ENCODE results near the gene CIB2. TPM values are rescaled to one million over a fixed set of nuclear protein-coding genes. Genes with fewer than 3 reads are reported as not detected.

CIB2 gene
- total RNA-seq, 3 donors from 2014 or later, result 8.1 to 13.7 (median 10.9) TPM

DNA sequence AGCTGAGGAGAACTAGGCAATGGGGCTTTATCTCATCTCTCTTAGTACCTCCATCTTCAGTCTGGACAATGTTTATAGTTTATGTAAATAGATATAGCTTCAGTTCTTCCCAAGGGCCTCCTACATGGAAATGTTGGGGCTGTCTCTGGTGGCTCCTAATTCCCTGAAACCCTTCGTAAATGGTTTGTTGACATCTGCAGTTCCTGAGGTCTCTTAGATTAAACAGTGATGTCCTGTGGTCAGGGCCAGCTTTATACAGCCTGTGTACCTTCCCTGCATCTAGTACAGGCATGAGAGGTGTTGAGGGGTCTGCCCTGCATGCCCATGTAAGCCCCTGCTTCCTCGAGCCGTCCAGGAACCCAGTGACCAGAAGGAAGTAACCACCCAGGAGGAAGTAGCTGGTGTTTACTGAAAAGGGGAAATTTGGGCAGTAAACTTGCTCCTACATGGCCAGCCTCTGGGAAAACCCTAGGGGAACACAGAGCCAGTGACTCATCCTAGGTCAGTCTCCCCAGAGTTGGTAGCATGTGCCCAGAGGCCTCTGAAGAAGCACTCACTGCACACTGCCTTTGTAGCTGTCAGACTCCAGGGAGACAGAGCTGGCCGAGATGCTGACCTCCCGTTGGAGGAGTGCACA is 49.0 kb downstream of the CIB2 start:
- peaks cover 30% of the 10 kb centered on the region for H3K4me1 ChIP-seq (ENCODE audit: low read depth)
- peak in 2 of 3 donors; percentile 42 to 56 for DNase-seq

DNA sequence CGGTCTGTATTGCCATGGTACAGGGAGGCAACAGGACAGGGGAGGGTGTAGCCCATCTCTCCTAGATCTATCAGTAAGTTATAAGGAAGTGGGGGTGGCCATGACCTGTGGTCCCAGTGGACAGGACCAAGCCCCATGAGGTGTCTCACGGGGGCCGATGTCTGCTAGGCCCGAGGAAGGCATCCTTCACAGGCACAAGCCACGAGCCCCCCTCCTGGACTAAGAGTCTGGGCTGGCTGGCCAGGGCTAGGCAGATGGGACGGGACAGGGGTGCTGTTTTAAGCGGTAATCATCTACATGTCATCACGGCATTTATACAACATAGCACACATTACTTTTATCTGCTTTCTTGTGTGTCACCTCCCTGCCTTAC is 51.2 kb downstream of the CIB2 start:
- Histone ChIP-seq H3K9me3 (no peaks in the 10 kb centered on the region), H3K36me3 (ENCODE audit: low read depth) (no peaks in the 10 kb centered on the region), H3K4me3 (no peak overlapping the region), H3K4me1 (ENCODE audit: low read depth) (peaks cover 42% of the 10 kb centered on the region)
- ATAC-seq, result no peak
- DNase-seq, result peak in 2 of 3 donors; percentile 31 to 58
- intact Hi-C loops (cut with DNase I, micrococcal nuclease), result no loop called here
- TF ChIP-seq, protein P1, sequence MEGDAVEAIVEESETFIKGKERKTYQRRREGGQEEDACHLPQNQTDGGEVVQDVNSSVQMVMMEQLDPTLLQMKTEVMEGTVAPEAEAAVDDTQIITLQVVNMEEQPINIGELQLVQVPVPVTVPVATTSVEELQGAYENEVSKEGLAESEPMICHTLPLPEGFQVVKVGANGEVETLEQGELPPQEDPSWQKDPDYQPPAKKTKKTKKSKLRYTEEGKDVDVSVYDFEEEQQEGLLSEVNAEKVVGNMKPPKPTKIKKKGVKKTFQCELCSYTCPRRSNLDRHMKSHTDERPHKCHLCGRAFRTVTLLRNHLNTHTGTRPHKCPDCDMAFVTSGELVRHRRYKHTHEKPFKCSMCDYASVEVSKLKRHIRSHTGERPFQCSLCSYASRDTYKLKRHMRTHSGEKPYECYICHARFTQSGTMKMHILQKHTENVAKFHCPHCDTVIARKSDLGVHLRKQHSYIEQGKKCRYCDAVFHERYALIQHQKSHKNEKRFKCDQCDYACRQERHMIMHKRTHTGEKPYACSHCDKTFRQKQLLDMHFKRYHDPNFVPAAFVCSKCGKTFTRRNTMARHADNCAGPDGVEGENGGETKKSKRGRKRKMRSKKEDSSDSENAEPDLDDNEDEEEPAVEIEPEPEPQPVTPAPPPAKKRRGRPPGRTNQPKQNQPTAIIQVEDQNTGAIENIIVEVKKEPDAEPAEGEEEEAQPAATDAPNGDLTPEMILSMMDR (IDR thresholded peaks at IDR 0.05), result no peak

More for the DNA sequence above, 49.0 kb downstream of the CIB2 start:
- intact Hi-C loops (cut with DNase I, micrococcal nuclease), result no loop called here
- TF ChIP-seq, protein P1 (IDR thresholded peaks at IDR 0.05), result no peak
- Histone ChIP-seq H3K36me3 (ENCODE audit: low read depth) (no peaks in the 10 kb centered on the region), H3K9me3 (no peaks in the 10 kb centered on the region), H3K4me3 (no peak overlapping the region)
- ATAC-seq, result peak; percentile 68

DNA sequence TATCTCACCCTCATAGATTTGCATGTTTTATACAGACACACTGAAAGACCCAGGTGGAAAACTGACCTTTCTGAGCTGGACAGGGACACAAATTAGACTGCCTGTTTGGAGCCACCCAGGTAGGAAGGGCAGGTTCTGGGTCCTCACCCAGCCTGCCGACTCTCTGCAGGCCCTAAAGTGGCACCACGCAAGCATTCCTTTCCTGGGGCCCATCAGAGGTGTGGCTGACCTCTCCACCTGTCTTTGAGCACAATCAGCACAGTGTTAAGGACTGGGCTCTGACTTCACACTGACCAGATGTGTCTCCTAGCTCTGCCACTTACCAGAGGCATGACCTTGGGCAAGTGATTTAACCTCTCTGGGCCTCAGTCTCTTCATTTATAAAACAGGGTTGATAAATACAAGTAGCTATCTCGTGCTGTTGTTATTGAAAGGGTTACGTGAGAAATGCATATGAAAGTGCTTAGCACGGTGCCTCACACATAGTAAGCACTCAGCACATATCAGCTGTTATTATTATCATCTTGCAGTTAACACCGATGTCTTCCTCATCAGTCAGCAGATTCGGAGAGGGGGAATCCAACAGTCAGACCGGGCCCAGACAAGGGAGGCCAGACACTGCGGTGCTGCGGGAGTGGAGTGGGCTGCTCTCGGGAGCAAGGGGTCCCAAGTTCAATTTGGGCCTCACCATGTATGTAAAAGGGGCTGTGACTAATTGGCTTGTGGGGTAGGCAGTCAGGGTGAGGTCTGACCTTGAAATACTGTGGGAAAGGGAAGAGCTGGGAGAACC is 51.8 kb downstream of the CIB2 start:
- H3K9me3 ChIP-seq, result no peaks in the 10 kb centered on the region
- no peak overlapping the region for H3K4me3 ChIP-seq
- DNase-seq (peak in 1 of 3 donors; percentile 35), ATAC-seq (no peak)
- intact Hi-C loops (cut with DNase I, micrococcal nuclease), result no loop called here
- H3K4me1 ChIP-seq (ENCODE audit: low read depth), result peaks cover 38% of the 10 kb centered on the region
- TF ChIP-seq, protein P1 (IDR thresholded peaks at IDR 0.05), result no peak
- no peaks in the 10 kb centered on the region for H3K36me3 ChIP-seq (ENCODE audit: low read depth)

DNA sequence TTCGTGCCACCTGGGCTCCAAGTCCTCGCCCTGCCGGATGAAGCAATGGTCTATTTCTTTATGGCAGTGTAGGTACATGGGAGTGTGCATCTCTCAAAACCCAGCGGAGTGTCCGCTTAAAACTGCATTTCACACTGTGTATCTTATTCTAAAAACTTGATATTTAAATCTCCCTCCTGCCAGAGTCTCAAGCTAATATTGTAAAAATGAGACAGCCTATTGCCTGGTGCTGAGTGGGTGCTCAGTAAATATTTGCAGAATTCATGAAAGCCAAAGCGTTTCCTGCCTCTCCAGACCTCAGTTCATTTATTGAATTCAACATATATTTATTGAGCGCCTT is 53.4 kb downstream of the CIB2 start:
- intact Hi-C loops (cut with DNase I, micrococcal nuclease), result no loop called here
- peaks cover 39% of the 10 kb centered on the region for H3K4me1 ChIP-seq (ENCODE audit: low read depth)
- no peaks in the 10 kb centered on the region for H3K36me3 ChIP-seq (ENCODE audit: low read depth)
- DNase-seq (no peak), ATAC-seq (peak; percentile 0)
- TF ChIP-seq, protein P1 (IDR thresholded peaks at IDR 0.05), result no peak
- peak overlapping the region; percentile 86 for H3K4me3 ChIP-seq
- H3K9me3 ChIP-seq, result no peaks in the 10 kb centered on the region

DNA sequence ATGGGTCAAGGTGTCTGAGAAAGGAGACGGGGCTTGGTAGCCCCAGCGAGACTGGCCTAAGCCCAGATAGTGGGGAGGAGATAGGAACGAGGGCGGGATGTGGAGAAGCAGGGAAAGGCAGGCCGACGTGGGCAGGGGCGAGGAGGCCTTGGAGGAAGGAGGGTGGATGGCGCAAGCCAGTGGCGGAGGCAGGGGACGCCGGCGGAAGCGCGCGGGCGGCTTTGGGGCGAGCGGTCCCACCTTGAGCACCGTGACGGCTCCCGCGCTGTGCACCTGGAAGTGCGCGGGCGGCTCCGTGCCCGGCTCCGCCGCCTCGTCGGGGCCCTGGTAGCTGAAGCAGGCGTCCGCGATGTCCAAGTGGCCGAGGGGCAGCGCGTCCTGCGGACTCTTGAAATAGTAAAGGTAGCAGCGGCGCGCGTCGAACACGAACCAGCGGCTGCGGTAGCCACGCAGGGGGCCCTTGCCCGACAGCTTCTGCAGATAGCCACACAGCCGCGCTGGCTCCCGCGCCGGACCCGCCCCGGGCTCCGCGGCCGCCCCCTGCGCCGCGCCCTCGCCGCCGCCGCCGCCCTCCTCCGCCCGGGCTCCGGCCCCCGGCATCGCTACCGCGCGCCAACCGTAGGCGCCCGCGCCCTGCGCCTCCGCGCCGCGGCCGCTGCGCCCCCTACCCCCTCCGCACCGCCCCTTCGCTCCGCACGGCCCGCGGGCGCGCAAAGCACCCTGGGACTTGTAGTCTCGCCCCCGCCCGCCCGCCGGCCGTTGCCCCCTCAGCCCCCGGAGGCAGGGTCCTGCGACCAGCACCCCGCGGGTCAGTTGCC is 54.0 kb downstream of the CIB2 start, which contains the start of gene TBC1D2B:
Gene TBC1D2B, minus strand, starts transcription at position 659 of the 818 bp plus-strand sequence. Its CDS starts 59 bp downstream, at position 600.
- H3K36me3 ChIP-seq (ENCODE audit: low read depth), result no peaks in the 10 kb centered on the region
- ATAC-seq (peak; percentile 61), DNase-seq (peak; percentile 76 to 86 (median 86))
- intact Hi-C loops (cut with DNase I, micrococcal nuclease), result no loop called here
- H3K4me1 ChIP-seq (ENCODE audit: low read depth), result peaks cover 40% of the 10 kb centered on the region
- TF ChIP-seq, protein P1 (IDR thresholded peaks at IDR 0.05), result no peak
- H3K4me3 ChIP-seq, result peak within 1 kb of the TSS; percentile 86
- H3K9me3 ChIP-seq, result no peaks in the 10 kb centered on the region
